ENCODE measurements around the gene RAPGEF2. TPM values are rescaled to one million over a fixed set of nuclear protein-coding genes. Genes with fewer than 3 reads are reported as not detected.

The RAPGEF2 gene
- total and polyA plus RNA-seq, 10 of the 15 experiments (the other 5 are each of a cell fraction or from before 2014, with no cell fraction given) = 0.31 to 24.0 (median 2.9) TPM

- ATAC-seq = no peak
- no peaks in the 10 kb centered on the region for H3K79me2 ChIP-seq (ENCODE audit: control insufficient read depth, insufficient read depth, low read length)
- TF ChIP-seq BCL3 (IDR thresholded peaks at IDR 0.05; ENCODE audit: borderline replicate concordance, insufficient read depth, low read depth, low read length, poor library complexity, severe bottlenecking) = no peak
- no peak for TF ChIP-seq TBL1XR1 (IDR thresholded peaks at IDR 0.05; ENCODE audit: low read depth, low read length)
- no peak for TF ChIP-seq HCFC1 (IDR thresholded peaks at IDR 0.05; ENCODE audit: low read length)
- TF ChIP-seq SIX5 (IDR thresholded peaks at IDR 0.05; ENCODE audit: low read depth, low read length, severe bottlenecking) = no peak
- TF ChIP-seq, protein P1, sequence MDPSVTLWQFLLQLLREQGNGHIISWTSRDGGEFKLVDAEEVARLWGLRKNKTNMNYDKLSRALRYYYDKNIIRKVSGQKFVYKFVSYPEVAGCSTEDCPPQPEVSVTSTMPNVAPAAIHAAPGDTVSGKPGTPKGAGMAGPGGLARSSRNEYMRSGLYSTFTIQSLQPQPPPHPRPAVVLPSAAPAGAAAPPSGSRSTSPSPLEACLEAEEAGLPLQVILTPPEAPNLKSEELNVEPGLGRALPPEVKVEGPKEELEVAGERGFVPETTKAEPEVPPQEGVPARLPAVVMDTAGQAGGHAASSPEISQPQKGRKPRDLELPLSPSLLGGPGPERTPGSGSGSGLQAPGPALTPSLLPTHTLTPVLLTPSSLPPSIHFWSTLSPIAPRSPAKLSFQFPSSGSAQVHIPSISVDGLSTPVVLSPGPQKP (IDR thresholded peaks at IDR 0.05; ENCODE audit: low read depth, low read length) = no peak
- TF ChIP-seq RFX5 (IDR thresholded peaks at IDR 0.05; ENCODE audit: low read depth, low read length) = no peak
- no peak for TF ChIP-seq MYB (IDR thresholded peaks at IDR 0.05; ENCODE audit: borderline replicate concordance, low read depth, low read length)
- TF ChIP-seq RUNX3 (IDR thresholded peaks at IDR 0.05; ENCODE audit: low read length) = no peak
- TF ChIP-seq YBX1 (IDR thresholded peaks at IDR 0.05) = no peak
- TF ChIP-seq, protein P2, sequence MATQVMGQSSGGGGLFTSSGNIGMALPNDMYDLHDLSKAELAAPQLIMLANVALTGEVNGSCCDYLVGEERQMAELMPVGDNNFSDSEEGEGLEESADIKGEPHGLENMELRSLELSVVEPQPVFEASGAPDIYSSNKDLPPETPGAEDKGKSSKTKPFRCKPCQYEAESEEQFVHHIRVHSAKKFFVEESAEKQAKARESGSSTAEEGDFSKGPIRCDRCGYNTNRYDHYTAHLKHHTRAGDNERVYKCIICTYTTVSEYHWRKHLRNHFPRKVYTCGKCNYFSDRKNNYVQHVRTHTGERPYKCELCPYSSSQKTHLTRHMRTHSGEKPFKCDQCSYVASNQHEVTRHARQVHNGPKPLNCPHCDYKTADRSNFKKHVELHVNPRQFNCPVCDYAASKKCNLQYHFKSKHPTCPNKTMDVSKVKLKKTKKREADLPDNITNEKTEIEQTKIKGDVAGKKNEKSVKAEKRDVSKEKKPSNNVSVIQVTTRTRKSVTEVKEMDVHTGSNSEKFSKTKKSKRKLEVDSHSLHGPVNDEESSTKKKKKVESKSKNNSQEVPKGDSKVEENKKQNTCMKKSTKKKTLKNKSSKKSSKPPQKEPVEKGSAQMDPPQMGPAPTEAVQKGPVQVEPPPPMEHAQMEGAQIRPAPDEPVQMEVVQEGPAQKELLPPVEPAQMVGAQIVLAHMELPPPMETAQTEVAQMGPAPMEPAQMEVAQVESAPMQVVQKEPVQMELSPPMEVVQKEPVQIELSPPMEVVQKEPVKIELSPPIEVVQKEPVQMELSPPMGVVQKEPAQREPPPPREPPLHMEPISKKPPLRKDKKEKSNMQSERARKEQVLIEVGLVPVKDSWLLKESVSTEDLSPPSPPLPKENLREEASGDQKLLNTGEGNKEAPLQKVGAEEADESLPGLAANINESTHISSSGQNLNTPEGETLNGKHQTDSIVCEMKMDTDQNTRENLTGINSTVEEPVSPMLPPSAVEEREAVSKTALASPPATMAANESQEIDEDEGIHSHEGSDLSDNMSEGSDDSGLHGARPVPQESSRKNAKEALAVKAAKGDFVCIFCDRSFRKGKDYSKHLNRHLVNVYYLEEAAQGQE (IDR thresholded peaks at IDR 0.05; ENCODE audit: low read depth, low read length) = no peak
- no peak for TF ChIP-seq SUPT20H (IDR thresholded peaks at IDR 0.05; ENCODE audit: borderline replicate concordance, control insufficient read depth, low read depth, low read length)
- TF ChIP-seq ZBED1 (IDR thresholded peaks at IDR 0.05; ENCODE audit: borderline replicate concordance) = no peak
- no peak for TF ChIP-seq ZNF217 (IDR thresholded peaks at IDR 0.05)
- no peak for TF ChIP-seq NRF1 (conservative IDR thresholded peaks at IDR 0.05; ENCODE audit: low read depth, low read length)
- TF ChIP-seq BHLHE40 (IDR thresholded peaks at IDR 0.05; ENCODE audit: borderline replicate concordance in 1 of 2, low read depth in 2 of 2, low read length in 1 of 2) = no peak
- no peak for TF ChIP-seq ZBTB4 (CRISPR knock-in tag; IDR thresholded peaks at IDR 0.05)
- no peak for TF ChIP-seq ATF7 (IDR thresholded peaks at IDR 0.05; ENCODE audit: low read depth)
Observed at GRCh38 chr4:159273841-159274240, 171.0 kb downstream of the RAPGEF2 start.

More at GRCh38 chr4:159273841-159274240, 171.0 kb downstream of the RAPGEF2 start:
- no peak overlapping the region for H3K27ac ChIP-seq (ENCODE audit: control insufficient read depth, insufficient read depth)
- intact Hi-C loops (cut with micrococcal nuclease; ENCODE audit: unreplicated experiment) (no loop called here), in situ Hi-C loops (cut with MboI) (no loop called here)
- ChIA-PET RAD21 (ENCODE audit: unreplicated experiment) (no interaction called here), CTCF (no interaction called here), SMC1A (ENCODE audit: uncharacterized antibody, unreplicated experiment) (no interaction called here), POLR2A (interaction anchor here (1.0 kb wide), 1 partner anchor 51 kb away, joined by 3 read pairs; no protein-coding TSS in a partner anchor)
- H3K4me2 ChIP-seq (ENCODE audit: control insufficient read depth, insufficient read depth) = no peak overlapping the region
- H2AFZ ChIP-seq (ENCODE audit: control insufficient read depth, low read depth, low read length) = no peak overlapping the region
- no peaks in the 10 kb centered on the region for H3K27me3 ChIP-seq (replicated peaks in 1 of 2; ENCODE audit: control insufficient read depth in 2 of 2, insufficient read depth in 2 of 2, low read length in 1 of 2)
- H3K9me3 ChIP-seq (replicated peaks; ENCODE audit: control insufficient read depth, insufficient read depth, low read length) = no peaks in the 10 kb centered on the region; the same call in 2 of the 3 replicates
- no peak overlapping the region for H3K9ac ChIP-seq (ENCODE audit: control insufficient read depth, insufficient read depth, low read length)
- H4K20me1 ChIP-seq (ENCODE audit: control insufficient read depth, insufficient read depth) = no peaks in the 10 kb centered on the region
- FAIRE-seq (no peak), DNase-seq (ENCODE audit: low read depth, low spot score) (no peak)
- H3K4me3 ChIP-seq = no peak overlapping the region
- 95% methylated on average over 9 of the region's 9 CpGs for WGBS (ENCODE audit: insufficient coverage, insufficient replicate concordance, low lambda C conversion rate, missing lambda C conversion rate)
- no peaks in the 10 kb centered on the region for H3K4me1 ChIP-seq (ENCODE audit: control insufficient read depth, insufficient read depth, low read length)
- BruUV-seq (replicated peaks) = no TSS peak
- H3K36me3 ChIP-seq (ENCODE audit: control insufficient read depth in 2 of 2, insufficient read depth in 2 of 2, low read length in 1 of 2) = no peaks in the 10 kb centered on the region
